Astrocyte (in vitro differentiated cells and primary cell): Measurements from ENCODE around the gene PHEX. TPM values are rescaled to one million over a fixed set of nuclear protein-coding genes. Genes with fewer than 3 reads are reported as not detected.

Experiments
- DNase-seq: peaks from one replicate; pipeline ENCODE4 v3.0.0-alpha.2; 2010; ENCODE audit warnings: low read depth
- FAIRE-seq: peaks from 2 replicates; lab custom pipeline; 2011; peaks lifted over from hg19 to GRCh38; lab: Jason Lieb, UNC
- H2AFZ ChIP-seq: 2 replicates; pipeline ENCODE4 v1.6.0; 2012; ENCODE audit warnings: low read depth, low read length, inconsistent platforms
- H3K27ac ChIP-seq: 2 replicates; pipeline ENCODE4 v1.5.1; 2011; ENCODE audit warnings: low read depth, low read length, inconsistent platforms
- H3K27me3 ChIP-seq: 2 replicates; pipeline ENCODE4 v1.6.0; 2011; ENCODE audit warnings: low read length, inconsistent platforms; ENCODE audit not compliant: insufficient read depth
- H3K36me3 ChIP-seq: 2 replicates; pipeline ENCODE4 v1.5.1; 2011; ENCODE audit warnings: low read length, inconsistent platforms; ENCODE audit not compliant: insufficient read depth
- H3K4me1 ChIP-seq: 2 replicates; pipeline ENCODE4 v1.5.1; 2011; ENCODE audit warnings: low read length, inconsistent platforms; ENCODE audit not compliant: insufficient read depth
- H3K4me2 ChIP-seq: 2 replicates; pipeline ENCODE4 v1.6.0; 2012; ENCODE audit warnings: low read length, inconsistent platforms
- H3K4me3 ChIP-seq: 2 replicates; pipeline ENCODE4 v1.5.1; 2011; ENCODE audit warnings: low read depth, mild to moderate bottlenecking, low read length, inconsistent platforms; ENCODE audit not compliant: insufficient read depth
- H3K79me2 ChIP-seq: 2 replicates; pipeline ENCODE4 v1.6.0; 2012; ENCODE audit warnings: mild to moderate bottlenecking, low read length, inconsistent platforms; ENCODE audit not compliant: insufficient read depth
- H3K9ac ChIP-seq: 2 replicates; pipeline ENCODE4 v1.6.0; 2012; ENCODE audit warnings: mild to moderate bottlenecking, low read length, inconsistent platforms
- H3K9me3 ChIP-seq: 2 replicates; pipeline ENCODE4 v1.5.1; 2012; ENCODE audit warnings: low read depth, mild to moderate bottlenecking, low read length, inconsistent platforms; ENCODE audit not compliant: insufficient read depth
- H4K20me1 ChIP-seq: 2 replicates; pipeline ENCODE4 v1.6.0; 2012; ENCODE audit warnings: low read length, inconsistent platforms; ENCODE audit not compliant: insufficient read depth
- H3K27ac Mint-ChIP-seq: one replicate; pipeline ENCODE4 v1.8.0; 2021; ENCODE audit warnings: mild to moderate bottlenecking, mixed read lengths; ENCODE audit not compliant: unreplicated experiment
- H3K27me3 Mint-ChIP-seq: one replicate; pipeline ENCODE4 v1.8.0; 2021; ENCODE audit warnings: low read depth, mixed read lengths; ENCODE audit not compliant: unreplicated experiment
- H3K36me3 Mint-ChIP-seq: one replicate; pipeline ENCODE4 v1.8.0; 2021; ENCODE audit warnings: low read depth, mixed read lengths; ENCODE audit not compliant: unreplicated experiment
- H3K4me1 Mint-ChIP-seq: one replicate; pipeline ENCODE4 v1.8.0; 2021; ENCODE audit warnings: low read depth, mixed read lengths; ENCODE audit not compliant: unreplicated experiment
- H3K4me3 Mint-ChIP-seq: one replicate; pipeline ENCODE4 v1.8.0; 2021; ENCODE audit warnings: mild to moderate bottlenecking, moderate library complexity, mixed read lengths; ENCODE audit not compliant: unreplicated experiment
- H3K9me3 Mint-ChIP-seq: one replicate; pipeline ENCODE4 v1.8.0; 2021; ENCODE audit warnings: mild to moderate bottlenecking, mixed read lengths; ENCODE audit not compliant: unreplicated experiment
- EZH2 ChIP-seq: IDR thresholded peaks from 2 replicates; pipeline ENCODE4 v1.6.1; 2012; ENCODE audit warnings: mild to moderate bottlenecking, low read length, inconsistent platforms; ENCODE audit not compliant: insufficient read depth
- total RNA-seq: library from RNA; stranded (reverse); gene quantifications from 2 replicates; pipeline ENCODE4 v1.2.1, GENCODE V29; 2021
- TF ChIP-seq, protein P1 (sequence below): IDR thresholded peaks from 2 replicates; pipeline ENCODE4 v1.5.1; 2011; ENCODE audit warnings: low read depth, mild to moderate bottlenecking, inconsistent platforms, low read length, moderate library complexity; ENCODE audit not compliant: insufficient read depth

The PHEX gene
- total RNA-seq, 1 donor from 2014 or later = 0.36 TPM

DNA sequence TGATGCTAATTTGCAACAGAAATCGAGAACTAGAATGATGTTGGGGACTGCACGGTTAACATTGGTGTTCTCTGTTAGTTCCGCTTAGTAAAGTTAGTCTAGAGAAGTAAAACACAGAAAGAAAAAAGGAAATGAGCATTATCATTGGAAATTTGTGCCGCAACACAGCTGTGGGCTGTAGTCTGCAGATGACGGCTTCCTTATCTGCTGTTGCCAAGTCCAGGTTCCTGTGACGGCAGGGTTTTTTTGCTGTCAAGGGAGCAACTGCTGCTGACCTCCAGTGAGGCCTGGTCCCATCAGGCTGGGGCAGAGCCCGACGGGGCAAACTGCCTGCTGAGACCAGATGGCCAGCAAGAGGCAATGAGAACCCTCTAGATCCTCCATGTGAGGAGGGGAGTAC lies 38.9 kb upstream of the PHEX start:
- H3K4me2 ChIP-seq = no peak overlapping the region
- no peak overlapping the region for H3K27ac ChIP-seq
- H2AFZ ChIP-seq = no peak overlapping the region
- no peaks in the 10 kb centered on the region for H4K20me1 ChIP-seq
- Mint-ChIP-seq H3K27me3 (no peaks in the 10 kb centered on the region), H3K4me3 (no peak overlapping the region), H3K36me3 (no peaks in the 10 kb centered on the region), H3K9me3 (no peaks in the 10 kb centered on the region), H3K27ac (no peak overlapping the region), H3K4me1 (peaks cover 9% of the 10 kb centered on the region)
- DNase-seq (no peak), FAIRE-seq (no peak)
- H3K9ac ChIP-seq = no peak overlapping the region
- H3K79me2 ChIP-seq = no peaks in the 10 kb centered on the region
- no peaks in the 10 kb centered on the region for H3K27me3 ChIP-seq
- H3K9me3 ChIP-seq = no peaks in the 10 kb centered on the region
- no peak overlapping the region for H3K4me3 ChIP-seq
- H3K4me1 ChIP-seq = no peaks in the 10 kb centered on the region
- no peak for TF ChIP-seq EZH2
- TF ChIP-seq, protein P1, sequence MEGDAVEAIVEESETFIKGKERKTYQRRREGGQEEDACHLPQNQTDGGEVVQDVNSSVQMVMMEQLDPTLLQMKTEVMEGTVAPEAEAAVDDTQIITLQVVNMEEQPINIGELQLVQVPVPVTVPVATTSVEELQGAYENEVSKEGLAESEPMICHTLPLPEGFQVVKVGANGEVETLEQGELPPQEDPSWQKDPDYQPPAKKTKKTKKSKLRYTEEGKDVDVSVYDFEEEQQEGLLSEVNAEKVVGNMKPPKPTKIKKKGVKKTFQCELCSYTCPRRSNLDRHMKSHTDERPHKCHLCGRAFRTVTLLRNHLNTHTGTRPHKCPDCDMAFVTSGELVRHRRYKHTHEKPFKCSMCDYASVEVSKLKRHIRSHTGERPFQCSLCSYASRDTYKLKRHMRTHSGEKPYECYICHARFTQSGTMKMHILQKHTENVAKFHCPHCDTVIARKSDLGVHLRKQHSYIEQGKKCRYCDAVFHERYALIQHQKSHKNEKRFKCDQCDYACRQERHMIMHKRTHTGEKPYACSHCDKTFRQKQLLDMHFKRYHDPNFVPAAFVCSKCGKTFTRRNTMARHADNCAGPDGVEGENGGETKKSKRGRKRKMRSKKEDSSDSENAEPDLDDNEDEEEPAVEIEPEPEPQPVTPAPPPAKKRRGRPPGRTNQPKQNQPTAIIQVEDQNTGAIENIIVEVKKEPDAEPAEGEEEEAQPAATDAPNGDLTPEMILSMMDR = no peak
- H3K36me3 ChIP-seq = peaks cover 15% of the 10 kb centered on the region

DNA sequence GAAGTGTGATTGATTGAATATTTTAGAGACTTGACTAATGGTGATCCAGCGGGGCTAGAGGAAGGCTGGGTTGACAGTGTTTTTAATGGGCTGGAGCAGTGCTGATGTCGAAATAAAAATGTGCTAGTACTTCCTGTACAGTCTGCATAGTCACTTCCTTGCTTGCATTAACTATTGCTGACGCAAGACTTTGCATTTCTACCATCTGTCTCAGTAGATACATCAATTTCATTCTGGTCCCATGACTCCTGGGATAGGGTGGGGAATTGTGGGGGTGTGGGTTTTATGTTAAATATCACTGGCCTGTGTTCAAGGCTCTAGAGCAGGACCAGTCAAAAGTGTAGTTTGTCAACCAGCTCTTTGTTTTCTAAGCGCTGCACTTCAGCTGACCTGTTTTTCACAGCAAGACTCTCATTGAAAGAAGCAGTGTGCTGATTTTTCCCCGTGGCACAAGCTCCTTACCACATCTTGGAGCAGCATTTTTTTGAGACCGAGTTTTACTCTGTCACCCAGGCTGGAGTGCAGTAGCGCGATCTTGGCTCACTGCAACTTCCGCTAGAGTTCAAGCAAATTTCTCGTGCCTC lies 35.2 kb upstream of the PHEX start:
- peaks cover 10% of the 10 kb centered on the region for H3K36me3 ChIP-seq
- H3K36me3 Mint-ChIP-seq = no peaks in the 10 kb centered on the region
- no peak overlapping the region for H3K4me3 Mint-ChIP-seq
- DNase-seq = peak; percentile 38
- H3K27ac Mint-ChIP-seq = no peak overlapping the region
- peaks cover 9% of the 10 kb centered on the region for H3K4me1 Mint-ChIP-seq
- no peaks in the 10 kb centered on the region for H3K27me3 ChIP-seq
- H2AFZ ChIP-seq = no peak overlapping the region
- H3K9ac ChIP-seq = no peak overlapping the region
- no peak overlapping the region for H3K4me3 ChIP-seq
- peak; percentile 62 for FAIRE-seq
- no peaks in the 10 kb centered on the region for H3K27me3 Mint-ChIP-seq
- no peaks in the 10 kb centered on the region for H3K9me3 ChIP-seq
- no peaks in the 10 kb centered on the region for H3K79me2 ChIP-seq
- H3K27ac ChIP-seq = no peak overlapping the region
- no peaks in the 10 kb centered on the region for H3K9me3 Mint-ChIP-seq
- H3K4me1 ChIP-seq = no peaks in the 10 kb centered on the region
- no peak for TF ChIP-seq EZH2
- TF ChIP-seq, protein P1 = no peak
- H4K20me1 ChIP-seq = no peaks in the 10 kb centered on the region
- no peak overlapping the region for H3K4me2 ChIP-seq

DNA sequence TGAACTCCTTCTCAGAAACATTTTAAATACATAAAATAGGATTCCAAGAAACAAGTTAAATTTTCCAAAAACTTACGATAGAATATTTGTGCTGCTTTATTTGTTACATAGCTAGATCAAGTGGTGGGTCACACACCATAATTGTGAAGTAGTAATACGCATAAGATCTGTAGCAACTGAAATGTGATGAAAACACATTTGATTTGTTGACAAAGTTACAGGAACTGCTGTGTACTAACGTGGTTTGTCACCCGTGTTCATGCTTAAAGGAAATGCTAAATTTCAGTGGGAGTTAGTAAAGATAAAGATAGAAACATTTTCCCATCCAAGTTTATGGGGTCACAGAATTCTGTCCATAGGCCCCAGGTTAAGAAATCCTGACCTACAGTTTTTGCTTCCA lies 34.1 kb upstream of the PHEX start:
- Mint-ChIP-seq H3K4me3 (no peak overlapping the region), H3K36me3 (peaks cover 3% of the 10 kb centered on the region), H3K27ac (no peak overlapping the region), H3K4me1 (peaks cover 9% of the 10 kb centered on the region), H3K9me3 (no peaks in the 10 kb centered on the region), H3K27me3 (no peaks in the 10 kb centered on the region)
- Histone ChIP-seq H3K27ac (no peak overlapping the region), H3K36me3 (peaks cover 7% of the 10 kb centered on the region), H3K4me1 (no peaks in the 10 kb centered on the region), H2AFZ (no peak overlapping the region), H3K9me3 (no peaks in the 10 kb centered on the region), H3K27me3 (no peaks in the 10 kb centered on the region), H3K9ac (no peak overlapping the region), H4K20me1 (no peaks in the 10 kb centered on the region), H3K4me2 (no peak overlapping the region), H3K4me3 (no peak overlapping the region), H3K79me2 (no peaks in the 10 kb centered on the region)
- TF ChIP-seq EZH2 = no peak
- TF ChIP-seq, protein P1 = no peak
- FAIRE-seq (peak; percentile 63), DNase-seq (no peak)
